ENCODE results near the gene SIPA1L3.

Gene SIPA1L3

DNA sequence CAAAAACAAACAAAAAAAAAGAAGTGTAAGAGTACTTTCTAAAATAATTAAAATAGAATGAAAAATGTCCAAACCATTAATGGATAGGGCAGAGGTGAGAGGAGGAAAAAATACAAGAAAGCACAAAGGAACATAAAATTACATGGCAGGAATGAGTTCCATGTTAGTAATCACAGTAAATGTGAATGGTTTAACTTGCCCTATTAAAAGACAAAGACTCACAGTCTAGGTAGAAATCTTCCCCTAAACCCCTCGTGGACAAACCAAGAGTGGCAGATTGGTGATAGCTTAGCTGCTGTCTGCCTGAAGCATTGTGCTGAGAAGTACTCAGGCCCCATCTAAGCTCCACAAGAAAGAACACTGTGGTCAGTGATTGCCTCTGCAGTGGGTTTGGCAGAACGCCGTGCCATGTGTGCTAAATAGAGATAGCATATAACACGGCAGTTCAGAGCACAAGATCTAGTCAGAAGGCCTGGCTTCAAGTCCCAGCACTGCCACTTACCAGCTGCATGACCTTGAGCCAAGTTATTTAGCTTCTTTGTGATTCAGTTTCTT, 213.5 kb downstream of the SIPA1L3 start:
- no peak overlapping the region for H3K27ac ChIP-seq
- TF ChIP-seq, protein P1, sequence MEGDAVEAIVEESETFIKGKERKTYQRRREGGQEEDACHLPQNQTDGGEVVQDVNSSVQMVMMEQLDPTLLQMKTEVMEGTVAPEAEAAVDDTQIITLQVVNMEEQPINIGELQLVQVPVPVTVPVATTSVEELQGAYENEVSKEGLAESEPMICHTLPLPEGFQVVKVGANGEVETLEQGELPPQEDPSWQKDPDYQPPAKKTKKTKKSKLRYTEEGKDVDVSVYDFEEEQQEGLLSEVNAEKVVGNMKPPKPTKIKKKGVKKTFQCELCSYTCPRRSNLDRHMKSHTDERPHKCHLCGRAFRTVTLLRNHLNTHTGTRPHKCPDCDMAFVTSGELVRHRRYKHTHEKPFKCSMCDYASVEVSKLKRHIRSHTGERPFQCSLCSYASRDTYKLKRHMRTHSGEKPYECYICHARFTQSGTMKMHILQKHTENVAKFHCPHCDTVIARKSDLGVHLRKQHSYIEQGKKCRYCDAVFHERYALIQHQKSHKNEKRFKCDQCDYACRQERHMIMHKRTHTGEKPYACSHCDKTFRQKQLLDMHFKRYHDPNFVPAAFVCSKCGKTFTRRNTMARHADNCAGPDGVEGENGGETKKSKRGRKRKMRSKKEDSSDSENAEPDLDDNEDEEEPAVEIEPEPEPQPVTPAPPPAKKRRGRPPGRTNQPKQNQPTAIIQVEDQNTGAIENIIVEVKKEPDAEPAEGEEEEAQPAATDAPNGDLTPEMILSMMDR (conservative IDR thresholded peaks at IDR 0.05), result no peak
- TF ChIP-seq ZFX (IDR thresholded peaks at IDR 0.05), result no peak

DNA sequence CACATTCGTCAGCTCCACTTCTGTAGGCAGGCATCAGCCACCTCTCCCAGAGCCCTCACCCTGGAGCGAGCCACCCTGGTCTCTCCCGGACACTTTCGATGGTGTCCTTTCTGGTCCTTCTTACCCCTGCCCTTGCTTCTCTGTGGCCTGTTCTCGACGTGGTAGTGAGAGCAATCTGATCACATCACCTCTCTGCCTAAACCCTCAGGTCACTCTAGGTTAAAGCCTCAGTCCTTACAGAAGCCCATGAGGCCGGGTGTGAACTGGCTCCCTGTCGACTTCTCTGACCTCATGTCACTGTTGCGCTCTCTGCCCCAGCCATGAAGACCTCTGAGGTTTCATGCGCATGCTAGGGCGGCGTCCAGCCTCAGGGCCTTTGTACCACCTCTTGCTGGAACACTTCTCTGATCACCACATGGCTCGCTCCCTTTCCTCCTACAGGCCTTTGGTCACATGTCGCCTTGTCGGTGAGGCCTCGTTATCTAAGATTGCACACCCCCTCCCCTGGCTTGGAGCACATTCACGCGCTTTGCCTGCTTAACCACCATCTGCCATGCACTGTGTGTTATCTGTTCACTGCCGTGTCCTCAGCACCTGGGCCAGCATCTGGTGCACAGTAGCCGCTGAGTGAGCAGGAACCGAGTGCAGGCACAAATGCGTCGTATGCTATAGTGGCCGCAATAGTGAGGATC, 215.5 kb downstream of the SIPA1L3 start:
- no peak overlapping the region for H3K27ac ChIP-seq
- no peak for TF ChIP-seq ZFX (IDR thresholded peaks at IDR 0.05)
- TF ChIP-seq, protein P1 (conservative IDR thresholded peaks at IDR 0.05), result no peak

DNA sequence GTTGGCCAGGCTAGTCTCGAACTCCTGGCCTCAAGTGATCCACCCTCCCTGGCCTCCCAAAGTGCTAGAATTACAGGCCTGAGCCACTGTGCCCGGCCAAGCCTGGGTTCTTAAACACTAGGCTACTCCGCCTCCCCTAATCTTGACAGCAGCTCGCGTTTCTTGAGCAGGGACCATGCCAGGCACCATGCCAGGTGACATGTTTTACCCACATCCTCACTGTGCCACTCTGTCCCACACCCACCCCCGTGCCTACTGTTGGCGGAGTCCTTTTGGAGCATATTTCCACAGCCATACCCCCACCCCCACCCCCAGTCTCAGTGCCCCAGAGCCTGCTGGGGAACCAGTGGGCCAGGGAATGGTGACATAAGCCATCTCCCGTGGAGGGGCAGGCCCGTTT, 218.2 kb downstream of the SIPA1L3 start:
- TF ChIP-seq, protein P1 (conservative IDR thresholded peaks at IDR 0.05), result no peak
- no peak for TF ChIP-seq ZFX (IDR thresholded peaks at IDR 0.05)
- H3K27ac ChIP-seq, result no peak overlapping the region

DNA sequence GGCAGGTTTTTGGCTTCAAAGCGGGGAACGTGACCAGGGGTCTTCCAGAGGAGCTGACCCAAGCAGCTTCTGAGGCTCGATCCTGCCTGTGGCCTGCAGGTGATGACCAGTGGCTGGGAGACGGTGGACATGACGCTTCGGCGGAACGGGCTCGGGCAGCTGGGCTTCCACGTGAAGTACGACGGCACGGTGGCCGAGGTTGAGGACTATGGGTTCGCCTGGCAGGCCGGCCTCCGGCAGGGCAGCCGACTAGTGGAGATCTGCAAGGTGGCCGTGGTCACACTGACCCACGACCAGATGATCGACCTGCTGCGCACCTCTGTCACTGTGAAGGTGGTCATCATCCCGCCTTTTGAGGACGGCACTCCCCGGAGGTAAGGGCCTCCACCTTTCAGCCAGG, 223.4 kb downstream of the SIPA1L3 start:
- no peak for TF ChIP-seq ZFX (IDR thresholded peaks at IDR 0.05)
- TF ChIP-seq, protein P1 (conservative IDR thresholded peaks at IDR 0.05), result no peak
- H3K27ac ChIP-seq, result no peak overlapping the region

DNA sequence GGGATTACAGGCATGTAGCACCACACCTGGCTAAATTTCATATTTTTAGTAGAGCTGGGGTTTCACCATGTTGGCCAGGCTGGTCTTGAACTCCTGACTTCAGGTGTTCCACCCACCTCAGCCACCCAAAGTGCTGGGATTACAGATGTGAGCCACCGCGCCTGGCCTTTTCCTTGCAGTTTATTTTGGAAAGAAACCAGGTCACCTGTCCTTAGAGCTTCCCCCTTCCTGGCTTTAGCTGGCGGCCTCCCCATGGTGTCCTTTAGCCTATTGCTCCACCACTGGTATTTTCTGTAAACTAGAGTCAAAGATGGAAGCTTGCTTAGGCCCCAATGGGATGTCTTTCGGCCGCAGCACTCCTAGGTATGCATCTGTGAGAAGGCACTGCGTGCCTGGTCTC, 225.8 kb downstream of the SIPA1L3 start:
- H3K27ac ChIP-seq, result no peak overlapping the region
- TF ChIP-seq ZFX (IDR thresholded peaks at IDR 0.05), result no peak
- TF ChIP-seq, protein P1 (conservative IDR thresholded peaks at IDR 0.05), result no peak

DNA sequence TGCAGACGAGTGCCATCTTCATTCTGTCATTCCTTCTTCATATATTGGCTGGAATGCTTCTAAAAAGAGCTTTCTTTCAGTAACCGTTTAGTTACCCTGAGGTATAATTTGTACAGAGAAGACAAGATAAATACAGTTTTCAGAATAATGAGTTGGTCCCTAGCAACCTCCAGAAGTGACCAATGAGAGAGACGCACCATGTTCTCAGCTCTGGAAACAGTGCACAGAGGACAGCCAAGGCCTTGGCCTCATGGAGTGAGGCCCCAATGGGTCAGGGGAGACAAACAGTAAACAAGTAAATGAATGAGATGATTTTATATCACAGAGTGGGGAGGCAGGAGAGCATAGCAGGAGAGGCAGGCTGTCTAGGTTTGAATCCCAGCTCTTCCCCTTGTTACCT, 226.3 kb downstream of the SIPA1L3 start:
- TF ChIP-seq, protein P1 (conservative IDR thresholded peaks at IDR 0.05), result no peak
- no peak for TF ChIP-seq ZFX (IDR thresholded peaks at IDR 0.05)
- H3K27ac ChIP-seq, result no peak overlapping the region

DNA sequence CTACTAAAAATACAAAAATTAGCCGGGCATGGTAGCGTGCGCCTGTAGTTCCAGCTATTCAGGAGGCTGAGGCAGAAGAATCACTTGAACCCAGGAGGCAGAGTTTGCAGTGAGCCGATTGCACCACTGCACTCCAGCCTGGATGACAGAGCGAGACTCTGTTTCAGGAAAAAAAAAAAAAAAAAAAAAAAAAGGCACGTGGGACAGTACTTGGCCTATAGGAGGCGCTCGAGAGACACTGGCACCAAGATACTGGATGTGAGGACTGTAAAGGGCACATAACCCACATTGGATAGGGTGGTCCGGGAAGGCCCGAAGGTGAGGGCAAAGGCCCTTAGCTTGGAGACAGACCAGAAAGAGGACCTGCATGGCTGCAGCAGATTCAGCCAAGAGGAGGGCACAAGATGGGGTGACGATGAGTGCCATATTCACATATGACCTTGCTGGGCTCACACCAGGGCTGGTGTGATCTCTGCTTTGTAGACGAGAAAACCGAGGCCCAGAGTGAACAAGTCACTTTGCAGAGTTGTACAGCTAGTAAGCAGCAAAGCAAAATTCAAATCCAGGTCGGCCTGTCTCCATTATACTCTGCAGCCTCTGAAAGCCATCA, 227.6 kb downstream of the SIPA1L3 start:
- TF ChIP-seq, protein P1 (conservative IDR thresholded peaks at IDR 0.05), result peak; percentile 86
- no peak for TF ChIP-seq ZFX (IDR thresholded peaks at IDR 0.05)
- H3K27ac ChIP-seq, result no peak overlapping the region

All from C4-2B (cell line).